Measurements from ENCODE around the gene ASTL.

- TF ChIP-seq CTCF (IDR thresholded peaks at IDR 0.05; ENCODE audit: insufficient read depth, low read length, poor library complexity, severe bottlenecking) (no peak), EZH2phosphoT487 (conservative IDR thresholded peaks at IDR 0.05; ENCODE audit: low read length) (no peak)
These were observed 13.4 kb upstream of the ASTL start for GRCh38 chr2:96151595-96152303.
